ENCODE data around the gene ISL2. TPM values are rescaled to one million over a fixed set of nuclear protein-coding genes. Genes with fewer than 3 reads are reported as not detected.
"Not testable (repeated sequence)": the region's sequence is repeated elsewhere in the genome, so short reads cannot be mapped to it uniquely, and the experiment has no call there.

The ISL2 gene
- total and polyA plus RNA-seq, 2 of the 13 experiments (the other 11 are each of a cell fraction or from before 2014, with no cell fraction given) = 4.3 to 5.1 TPM

GRCh38 chr15:76313175-76313567 lies 23.4 kb upstream of the ISL2 start:
- TF ChIP-seq IRF2 (CRISPR knock-in tag; IDR thresholded peaks at IDR 0.05) = 0 out of 2 replicates have a peak, but pooled peaks have one; percentile 10
- 0 out of 2 replicates have a peak, but pooled peaks have one; percentile 28 for TF ChIP-seq PHF21A (CRISPR knock-in tag; IDR thresholded peaks at IDR 0.05)
- TF ChIP-seq PAXIP1 (CRISPR knock-in tag; conservative IDR thresholded peaks at IDR 0.05) = 0 out of 2 replicates have a peak, but pooled peaks have one; percentile 11
- TF ChIP-seq TARDBP (CRISPR knock-in tag; IDR thresholded peaks at IDR 0.05) = peak; percentile 42; the same call in 1 of the 2 replicates
- peak; percentile 8; the same call in 1 of the 2 replicates for TF ChIP-seq ZGPAT (CRISPR knock-in tag; IDR thresholded peaks at IDR 0.05)
- 0 out of 2 replicates have a peak, but pooled peaks have one; percentile 14 for TF ChIP-seq ZNF350 (CRISPR knock-in tag; IDR thresholded peaks at IDR 0.05; ENCODE audit: borderline replicate concordance, low read depth)
- peak; percentile 63; the same call in 1 of the 2 replicates for TF ChIP-seq ADNP (CRISPR knock-in tag; IDR thresholded peaks at IDR 0.05)
- TF ChIP-seq ZSCAN21 (CRISPR knock-in tag; IDR thresholded peaks at IDR 0.05; ENCODE audit: borderline replicate concordance) = 0 out of 2 replicates have a peak, but pooled peaks have one; percentile 10
- TF ChIP-seq BORCS8-MEF2B (CRISPR knock-in tag; IDR thresholded peaks at IDR 0.05) = 0 out of 2 replicates have a peak, but pooled peaks have one; percentile 17
- ATAC-seq; H3K9ac ChIP-seq (ENCODE audit: insufficient read depth, low read depth, low read length); in situ Hi-C loops (cut with HindIII; ENCODE audit: extremely low pct_ligation_motif_present, low pct_unique_long_range_greater_than_20kb); CTCF ChIA-PET (ENCODE audit: low intra/inter-chr PET ratio, low total read pairs); H3K36me3 ChIP-seq (replicated peaks in 1 of 2; ENCODE audit: control insufficient read depth in 1 of 2, insufficient read depth in 2 of 2, low read length in 2 of 2); BruUV-seq (replicated peaks); H3K27me3 ChIP-seq (ENCODE audit: control insufficient read depth in 1 of 2, insufficient read depth in 2 of 2, low read length in 2 of 2); H3K27ac ChIP-seq (ENCODE audit: extremely low read length, insufficient read depth, low read length); FAIRE-seq; H3K9me3 ChIP-seq (ENCODE audit: low read length); H2AFZ ChIP-seq (ENCODE audit: low read length); DNase-seq (ENCODE audit: low spot score); intact Hi-C loops (cut with micrococcal nuclease; ENCODE audit: unreplicated experiment): not testable (repeated sequence)
- peaks cover 29% of the 10 kb centered on the region for H3K79me2 ChIP-seq (ENCODE audit: insufficient read depth, low read length)
- peaks cover 48% of the 10 kb centered on the region for H3K4me1 ChIP-seq (ENCODE audit: insufficient read depth, low read length)
- peaks cover 24% of the 10 kb centered on the region for H4K20me1 ChIP-seq (ENCODE audit: insufficient read depth, low read length)
- whole genome bisulfite sequencing (ENCODE audit: low lambda C conversion rate) = 35% methylated on average over 4 of the region's 4 CpGs
- peak overlapping the region; percentile 89 for H3K4me2 ChIP-seq (ENCODE audit: low read depth, low read length)
- H3K4me3 ChIP-seq (replicated peaks in 1 of 3; ENCODE audit: insufficient read depth in 1 of 3, low read depth in 2 of 3, low read length in 3 of 3) = peak overlapping the region in 2 of 3 experiments; percentile 32 to 55; a peak in 2 of 6 replicates
- POLR2A ChIA-PET = interaction anchor here (0.7 to 5.9 kb wide), 4 partner anchors 10 to 33 kb away, joined by 3 to 132 read pairs (median 12); partner anchors contain the start of gene ISL2
